Measurements from ENCODE around the gene YAP1. TPM values are rescaled to one million over a fixed set of nuclear protein-coding genes. Genes with fewer than 3 reads are reported as not detected.

Gene YAP1
- total and polyA plus RNA-seq, 4 donors = 76.0 to 393 (median 146) TPM

GRCh38 chr11:102144357-102145355, 34.4 kb downstream of the YAP1 start:
- no peaks in the 10 kb centered on the region for H3K36me3 ChIP-seq (ENCODE audit: control insufficient read depth in 1 of 2, insufficient read depth in 2 of 2, low read length in 1 of 2)
- DNase-seq (no peak), ATAC-seq (ENCODE audit: low FRiP score) (peak; percentile 70)
- 1 to 4% methylated on average over 4 of the region's 4 CpGs for WGBS, 2 donors
- no peak overlapping the region for H3K4me3 ChIP-seq (ENCODE audit: low read length in 2 of 2)
- H3K4me1 ChIP-seq (ENCODE audit: control insufficient read depth in 1 of 2, insufficient read depth in 2 of 2, low read length in 2 of 2) = peaks cover 3 to 9% of the 10 kb centered on the region in 2 donors
- intact Hi-C loops (cut with DNase I) = loop anchor here in 1 of 2 donors (5.0 kb wide), 1 partner anchor 33 kb away; no protein-coding TSS in a partner anchor
- peak overlapping the region; percentile 44 to 90 for H3K27ac ChIP-seq (ENCODE audit: low read depth in 1 of 2, low read length in 2 of 2)
- no peaks in the 10 kb centered on the region for H3K27me3 ChIP-seq (ENCODE audit: control insufficient read depth in 1 of 2, insufficient read depth in 2 of 2, low read length in 1 of 2)
- no peaks in the 10 kb centered on the region for H3K9me3 ChIP-seq (ENCODE audit: control insufficient read depth, low read length)

- no peak overlapping the region for H3K27ac ChIP-seq (ENCODE audit: low read depth in 1 of 2, low read length in 2 of 2)
- H3K36me3 ChIP-seq (ENCODE audit: control insufficient read depth in 1 of 2, insufficient read depth in 2 of 2, low read length in 1 of 2) = no peaks in the 10 kb centered on the region
- intact Hi-C loops (cut with DNase I) = no loop called here
- H3K9me3 ChIP-seq (ENCODE audit: control insufficient read depth, low read length) = no peaks in the 10 kb centered on the region
- ATAC-seq (ENCODE audit: low FRiP score) = no peak
- no peak overlapping the region for H3K4me3 ChIP-seq (ENCODE audit: low read length in 2 of 2)
- no peaks in the 10 kb centered on the region for H3K27me3 ChIP-seq (ENCODE audit: control insufficient read depth in 1 of 2, insufficient read depth in 2 of 2, low read length in 1 of 2)
- no peak for DNase-seq
- 32 to 35% methylated on average over 4 of the region's 4 CpGs for WGBS, 2 donors
- H3K4me1 ChIP-seq (ENCODE audit: control insufficient read depth in 1 of 2, insufficient read depth in 2 of 2, low read length in 2 of 2) = peaks cover 6 to 11% of the 10 kb centered on the region in 2 donors
Observed at GRCh38 chr11:102147015-102147414, 36.8 kb downstream of the YAP1 start.

GRCh38 chr11:102147632-102148031, 37.4 kb downstream of the YAP1 start:
- WGBS, 2 donors = 87 to 90% methylated on average over 2 of the region's 2 CpGs
- H3K4me1 ChIP-seq (ENCODE audit: control insufficient read depth in 1 of 2, insufficient read depth in 2 of 2, low read length in 2 of 2) = peaks cover 6 to 11% of the 10 kb centered on the region in 2 donors
- no peak overlapping the region for H3K27ac ChIP-seq (ENCODE audit: low read depth in 1 of 2, low read length in 2 of 2)

GRCh38 chr11:102148059-102148458, 37.8 kb downstream of the YAP1 start:
- Histone ChIP-seq H3K4me3 (ENCODE audit: low read length in 2 of 2) (no peak overlapping the region), H3K4me1 (ENCODE audit: control insufficient read depth in 1 of 2, insufficient read depth in 2 of 2, low read length in 2 of 2) (peaks cover 6 to 14% of the 10 kb centered on the region in 2 donors), H3K27ac (ENCODE audit: low read depth in 1 of 2, low read length in 2 of 2) (peak overlapping the region in 1 of 2 donors; percentile 67), H3K36me3 (ENCODE audit: control insufficient read depth in 1 of 2, insufficient read depth in 2 of 2, low read length in 1 of 2) (no peaks in the 10 kb centered on the region), H3K9me3 (ENCODE audit: control insufficient read depth, low read length) (no peaks in the 10 kb centered on the region), H3K27me3 (ENCODE audit: control insufficient read depth in 1 of 2, insufficient read depth in 2 of 2, low read length in 1 of 2) (no peaks in the 10 kb centered on the region)
- intact Hi-C loops (cut with DNase I) = no loop called here
- ATAC-seq (ENCODE audit: low FRiP score) (no peak), DNase-seq (no peak)

More at GRCh38 chr11:102147632-102148031, 37.4 kb downstream of the YAP1 start:
- Histone ChIP-seq H3K36me3 (ENCODE audit: control insufficient read depth in 1 of 2, insufficient read depth in 2 of 2, low read length in 1 of 2) (no peaks in the 10 kb centered on the region), H3K4me3 (ENCODE audit: low read length in 2 of 2) (no peak overlapping the region), H3K9me3 (ENCODE audit: control insufficient read depth, low read length) (no peaks in the 10 kb centered on the region), H3K27me3 (ENCODE audit: control insufficient read depth in 1 of 2, insufficient read depth in 2 of 2, low read length in 1 of 2) (no peaks in the 10 kb centered on the region)
- intact Hi-C loops (cut with DNase I) = no loop called here
- ATAC-seq (ENCODE audit: low FRiP score) (no peak), DNase-seq (no peak)

GRCh38 chr11:102151784-102152525, 41.7 kb downstream of the YAP1 start:
- no peak overlapping the region for H3K4me3 ChIP-seq (ENCODE audit: low read length in 2 of 2)
- 93 to 97% methylated on average over 6 of the region's 6 CpGs for WGBS, 2 donors

GRCh38 chr11:102153082-102153481, 42.8 kb downstream of the YAP1 start:
- H3K9me3 ChIP-seq (ENCODE audit: control insufficient read depth, low read length) = no peaks in the 10 kb centered on the region
- H3K27ac ChIP-seq (ENCODE audit: low read depth in 1 of 2, low read length in 2 of 2) = no peak overlapping the region
- no peak overlapping the region for H3K4me3 ChIP-seq (ENCODE audit: low read length in 2 of 2)
- peaks cover 7 to 18% of the 10 kb centered on the region in 2 donors for H3K4me1 ChIP-seq (ENCODE audit: control insufficient read depth in 1 of 2, insufficient read depth in 2 of 2, low read length in 2 of 2)
- no peaks in the 10 kb centered on the region for H3K36me3 ChIP-seq (ENCODE audit: control insufficient read depth in 1 of 2, insufficient read depth in 2 of 2, low read length in 1 of 2)
- WGBS, 2 donors = 97% methylated on average over 1 of the region's 1 CpG
- intact Hi-C loops (cut with DNase I) = loop anchor here in 1 of 2 donors (5.0 kb wide), 1 partner anchor 36 kb away; no protein-coding TSS in a partner anchor
- DNase-seq (no peak), ATAC-seq (ENCODE audit: low FRiP score) (no peak)
- no peaks in the 10 kb centered on the region for H3K27me3 ChIP-seq (ENCODE audit: control insufficient read depth in 1 of 2, insufficient read depth in 2 of 2, low read length in 1 of 2)

More at GRCh38 chr11:102151784-102152525, 41.7 kb downstream of the YAP1 start:
- no peaks in the 10 kb centered on the region for H3K27me3 ChIP-seq (ENCODE audit: control insufficient read depth in 1 of 2, insufficient read depth in 2 of 2, low read length in 1 of 2)
- DNase-seq = no peak
- peak overlapping the region in 1 of 2 donors; percentile 28 for H3K27ac ChIP-seq (ENCODE audit: low read depth in 1 of 2, low read length in 2 of 2)
- intact Hi-C loops (cut with DNase I) = loop anchor here in 1 of 2 donors (5.0 kb wide), 1 partner anchor 35 kb away; no protein-coding TSS in a partner anchor
- no peak for ATAC-seq (ENCODE audit: low FRiP score)
- H3K36me3 ChIP-seq (ENCODE audit: control insufficient read depth in 1 of 2, insufficient read depth in 2 of 2, low read length in 1 of 2) = no peaks in the 10 kb centered on the region
- peaks cover 4 to 16% of the 10 kb centered on the region in 2 donors for H3K4me1 ChIP-seq (ENCODE audit: control insufficient read depth in 1 of 2, insufficient read depth in 2 of 2, low read length in 2 of 2)
- H3K9me3 ChIP-seq (ENCODE audit: control insufficient read depth, low read length) = no peaks in the 10 kb centered on the region

GRCh38 chr11:102154806-102155205, 44.6 kb downstream of the YAP1 start:
- H3K27ac ChIP-seq (ENCODE audit: low read depth in 1 of 2, low read length in 2 of 2) = no peak overlapping the region
- H3K4me1 ChIP-seq (ENCODE audit: control insufficient read depth in 1 of 2, insufficient read depth in 2 of 2, low read length in 2 of 2) = peaks cover 5 to 16% of the 10 kb centered on the region in 2 donors

GRCh38 chr11:102155676-102156075, 45.4 kb downstream of the YAP1 start:
- 0 to 5% methylated on average over 4 of the region's 4 CpGs for WGBS, 2 donors
- H3K27ac ChIP-seq (ENCODE audit: low read depth in 1 of 2, low read length in 2 of 2) = peak overlapping the region in 1 of 2 donors; percentile 63
- H3K4me1 ChIP-seq (ENCODE audit: control insufficient read depth in 1 of 2, insufficient read depth in 2 of 2, low read length in 2 of 2) = peaks cover 5 to 16% of the 10 kb centered on the region in 2 donors
- no peaks in the 10 kb centered on the region for H3K36me3 ChIP-seq (ENCODE audit: control insufficient read depth in 1 of 2, insufficient read depth in 2 of 2, low read length in 1 of 2)
- DNase-seq (no peak), ATAC-seq (ENCODE audit: low FRiP score) (peak; percentile 56)
- H3K4me3 ChIP-seq (ENCODE audit: low read length in 2 of 2) = no peak overlapping the region
- intact Hi-C loops (cut with DNase I) = no loop called here
- H3K9me3 ChIP-seq (ENCODE audit: control insufficient read depth, low read length) = no peaks in the 10 kb centered on the region
- no peaks in the 10 kb centered on the region for H3K27me3 ChIP-seq (ENCODE audit: control insufficient read depth in 1 of 2, insufficient read depth in 2 of 2, low read length in 1 of 2)

More at GRCh38 chr11:102154806-102155205, 44.6 kb downstream of the YAP1 start:
- no peaks in the 10 kb centered on the region for H3K36me3 ChIP-seq (ENCODE audit: control insufficient read depth in 1 of 2, insufficient read depth in 2 of 2, low read length in 1 of 2)
- no peaks in the 10 kb centered on the region for H3K9me3 ChIP-seq (ENCODE audit: control insufficient read depth, low read length)
- no peak for DNase-seq
- intact Hi-C loops (cut with DNase I) = loop anchor here in 1 of 2 donors (5.0 kb wide), 1 partner anchor 38 kb away; no protein-coding TSS in a partner anchor
- WGBS, 2 donors = 93 to 100% methylated on average over 1 of the region's 1 CpG
- H3K4me3 ChIP-seq (ENCODE audit: low read length in 2 of 2) = no peak overlapping the region
- ATAC-seq (ENCODE audit: low FRiP score) = no peak
- H3K27me3 ChIP-seq (ENCODE audit: control insufficient read depth in 1 of 2, insufficient read depth in 2 of 2, low read length in 1 of 2) = no peaks in the 10 kb centered on the region
